Sigmoid colon (tissue), 7 donors: ENCODE data around the gene ADAMTS14. TPM values are rescaled to one million over a fixed set of nuclear protein-coding genes. Genes with fewer than 3 reads are reported as not detected.

ENCODE experiments used
- DNase-seq: peaks from one replicate; pipeline ENCODE4 v3.0.0-alpha.2; 2019
- H3K27ac ChIP-seq, 4 donors: fragments of 200-600 bp; sonication (generic); one replicate each; pipeline ENCODE4 v1.5.1; 2016 to 2019; ENCODE audit warnings: mild to moderate bottlenecking in 1 of 4
- H3K27me3 ChIP-seq, 3 donors: fragments of 200-600 bp; sonication (generic); one replicate each; pipeline ENCODE4 v1.5.1; 2019; ENCODE audit warnings: mild to moderate bottlenecking in 1 of 3
- H3K36me3 ChIP-seq, 4 donors: fragments of 200-600 bp; sonication (generic); one replicate each; pipeline ENCODE4 v1.5.1; 2016 to 2019
- H3K4me1 ChIP-seq, 4 donors: fragments of 200-600 bp; sonication (generic); one replicate each; pipeline ENCODE4 v1.5.1; 2017 to 2019
- H3K4me3 ChIP-seq, 4 donors: fragments of 200-600 bp; sonication (generic); one replicate each; pipeline ENCODE4 v1.5.1; 2017 to 2019; ENCODE audit warnings: mild to moderate bottlenecking in 2 of 4, moderate library complexity in 1 of 4
- H3K9me3 ChIP-seq, 4 donors: fragments of 200-600 bp in 3 of 4; sonication (generic) in 3 of 4; one replicate each; pipeline versions ENCODE4 v1.5.1 to v1.6.1; 2013 to 2019
- CTCF ChIP-seq, 4 experiments: fragments of 450-650 bp in 3 of 4; fragments of 200-600 bp in 1 of 4; IDR thresholded peaks; one replicate each; pipeline ENCODE4 v1.5.1; 2016 to 2019; ENCODE audit warnings: antibody characterized with exemption in 4 of 4, mild to moderate bottlenecking in 3 of 4, moderate library complexity in 2 of 4
- EP300 ChIP-seq, 4 donors: sonication (generic); formaldehyde crosslinking; IDR thresholded peaks; one replicate each; pipeline ENCODE4 v1.6.1; 2017; ENCODE audit warnings: antibody characterized with exemption in 4 of 4
- POLR2A ChIP-seq, 2 donors: fragments of 450-650 bp; IDR thresholded peaks; one replicate each; pipeline ENCODE4 v1.6.1; 2016; ENCODE audit warnings: antibody characterized with exemption in 2 of 2, mild to moderate bottlenecking in 2 of 2, moderate library complexity in 2 of 2
- POLR2AphosphoS5 ChIP-seq, 4 donors: sonication (generic); formaldehyde crosslinking; IDR thresholded peaks; one replicate each; pipeline ENCODE4 v1.6.1; 2017; ENCODE audit warnings: antibody characterized with exemption in 4 of 4
- WGBS, 2 donors: extraction: QIAGEN DNeasy Blood & Tissue Kit; methylation state at CpG; one replicate each; pipeline ENCODE4 v1.1.7; 2013; 5-methylcytosine and 5-hydroxymethylcytosine counted together
- intact Hi-C: fragments of 100-400 bp; cut with DNase I; formaldehyde crosslinking; loops from one replicate; pipeline ENCODE4 v1.15.1; 2023
- polyA plus RNA-seq, 3 donors: library from polyadenylated mRNA; stranded (reverse); fragments of 200-250 nt; gene quantifications; one replicate each; pipeline ENCODE4 v1.2.3, GENCODE V29; 2013
- total RNA-seq, 4 donors: library from RNA; depleted of rRNA; stranded (reverse); fragments of >200 nt; gene quantifications; one replicate each; pipeline ENCODE4 v1.1.0, GENCODE V29; 2016
- donor health status: healthy with polysubstance abuse.
- donor health status: Bipolar disorder and iron deficiency.
- donor health status: healthy.

ADAMTS14 gene
- total and polyA plus RNA-seq, 7 donors, result under 0.01 to 1.1 (median 0.50) TPM; not detected in 1

DNA sequence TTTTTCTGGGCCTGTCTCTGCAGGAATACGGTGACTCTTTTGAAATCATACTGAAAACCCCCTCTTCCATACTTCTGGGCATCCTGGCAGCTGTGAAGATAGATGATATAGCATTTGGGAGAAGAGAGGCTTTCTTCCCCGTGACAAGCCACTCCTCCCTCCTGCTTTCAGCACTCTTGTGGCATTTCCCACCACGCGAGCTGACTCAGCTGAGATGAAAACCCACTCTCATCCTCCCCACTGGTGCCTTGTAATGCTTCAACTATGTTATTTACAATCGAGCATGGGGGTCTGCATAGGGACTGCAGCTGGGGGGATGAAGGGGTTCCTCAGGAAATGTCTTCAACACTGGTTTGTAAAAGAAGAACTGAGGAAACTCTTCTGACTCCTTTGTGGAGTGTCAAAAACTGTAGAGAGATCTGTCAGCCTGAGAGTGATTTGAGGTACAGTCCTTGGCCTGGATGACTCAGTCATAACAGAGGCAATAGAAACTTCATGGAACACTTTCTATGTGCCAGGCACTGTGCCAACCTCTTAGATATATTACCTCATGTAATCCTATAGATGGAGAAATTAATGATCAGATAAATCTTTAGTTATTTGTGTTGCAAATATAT lies 114.6 kb downstream of the ADAMTS14 start:
- no peak overlapping the region for H3K27ac ChIP-seq
- 48 to 82% methylated on average over 5 of the region's 5 CpGs for WGBS, 2 donors
- intact Hi-C loops, result no loop called here
- no peaks in the 10 kb centered on the region for H3K9me3 ChIP-seq
- H3K4me1 ChIP-seq, result no peaks in the 10 kb centered on the region
- H3K36me3 ChIP-seq, result no peaks in the 10 kb centered on the region
- H3K4me3 ChIP-seq, result no peak overlapping the region
- TF ChIP-seq POLR2AphosphoS5 (IDR thresholded peaks at IDR 0.05) (no peak), CTCF (IDR thresholded peaks at IDR 0.05) (no peak), POLR2A (IDR thresholded peaks at IDR 0.05) (no peak), EP300 (IDR thresholded peaks at IDR 0.05) (no peak)
- DNase-seq, result no peak
- H3K27me3 ChIP-seq, result no peaks in the 10 kb centered on the region

DNA sequence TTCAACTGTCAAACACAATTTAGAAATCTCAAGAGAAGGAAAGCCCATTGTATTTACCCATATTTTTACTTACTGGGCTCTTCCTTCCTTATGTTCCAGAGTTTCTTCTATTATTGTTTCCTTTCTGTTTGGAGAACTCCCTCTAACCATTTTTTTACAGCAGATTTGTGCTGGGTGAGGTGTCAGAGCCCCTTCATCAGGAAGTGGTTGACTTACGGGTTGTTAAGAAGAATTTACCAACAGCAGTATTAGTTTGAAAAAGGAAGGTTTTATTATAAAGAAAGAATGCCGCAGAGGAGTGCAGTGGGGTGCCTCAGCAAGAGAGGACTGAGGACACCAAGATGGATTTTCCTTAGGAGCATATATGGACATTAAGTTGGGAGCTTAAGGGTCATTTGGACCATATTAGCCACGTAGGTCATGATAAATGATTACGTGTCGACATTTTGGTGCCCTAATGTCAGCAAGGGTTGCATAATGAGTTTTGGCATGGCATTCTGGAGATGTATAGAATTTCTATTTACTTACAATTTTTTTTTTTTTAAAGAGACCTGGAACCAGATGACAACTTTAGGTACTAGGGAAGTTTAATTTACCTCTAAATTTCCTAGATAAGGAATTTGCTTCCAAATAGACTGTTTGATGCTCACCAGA lies 119.2 kb downstream of the ADAMTS14 start:
- intact Hi-C loops, result no loop called here
- no peak for DNase-seq
- H3K9me3 ChIP-seq, result no peaks in the 10 kb centered on the region
- H3K27me3 ChIP-seq, result no peaks in the 10 kb centered on the region
- no peak for TF ChIP-seq CTCF (IDR thresholded peaks at IDR 0.05)
- no peak for TF ChIP-seq POLR2A (IDR thresholded peaks at IDR 0.05)
- no peak for TF ChIP-seq EP300 (IDR thresholded peaks at IDR 0.05)
- no peak for TF ChIP-seq POLR2AphosphoS5 (IDR thresholded peaks at IDR 0.05)
- no peak overlapping the region for H3K27ac ChIP-seq
- no peaks in the 10 kb centered on the region for H3K4me1 ChIP-seq
- H3K4me3 ChIP-seq, result no peak overlapping the region
- 66 to 82% methylated on average over 5 of the region's 5 CpGs for WGBS, 2 donors
- H3K36me3 ChIP-seq, result no peaks in the 10 kb centered on the region

DNA sequence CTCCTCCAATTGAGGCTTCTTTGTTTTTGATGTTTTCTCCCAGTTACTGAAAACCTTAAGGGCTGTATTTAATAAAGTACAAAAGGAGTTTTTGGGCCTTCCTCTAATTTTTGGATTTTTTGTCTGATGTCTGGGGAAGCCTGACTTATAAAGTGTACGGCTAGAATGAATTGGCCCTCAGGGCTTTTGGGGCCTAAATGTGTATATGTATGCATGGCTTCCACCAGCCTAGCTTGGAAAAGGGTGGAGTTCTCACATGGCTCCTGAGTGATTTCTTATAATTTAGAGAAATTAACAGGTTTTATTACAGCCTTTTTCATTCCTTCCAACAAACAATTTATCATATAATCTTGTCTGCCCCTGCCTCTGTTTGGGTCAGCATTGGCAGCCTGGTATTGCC lies 123.3 kb downstream of the ADAMTS14 start:
- no peaks in the 10 kb centered on the region for H3K4me1 ChIP-seq
- no peak for TF ChIP-seq POLR2A (IDR thresholded peaks at IDR 0.05)
- no peak for TF ChIP-seq EP300 (IDR thresholded peaks at IDR 0.05)
- TF ChIP-seq CTCF (IDR thresholded peaks at IDR 0.05), result no peak
- no peak for TF ChIP-seq POLR2AphosphoS5 (IDR thresholded peaks at IDR 0.05)
- peak; percentile 4 for DNase-seq
- no peaks in the 10 kb centered on the region for H3K36me3 ChIP-seq
- H3K27me3 ChIP-seq, result peaks cover 0 to 5% (median 0%) of the 10 kb centered on the region in 3 donors
- intact Hi-C loops, result no loop called here
- 98 to 100% methylated on average over 1 of the region's 1 CpG for WGBS, 2 donors
- no peak overlapping the region for H3K4me3 ChIP-seq
- no peak overlapping the region for H3K27ac ChIP-seq
- H3K9me3 ChIP-seq, result no peaks in the 10 kb centered on the region

GRCh38 chr10:70797840-70798239 lies 125.5 kb downstream of the ADAMTS14 start:
- TF ChIP-seq CTCF (IDR thresholded peaks at IDR 0.05) (no peak), POLR2A (IDR thresholded peaks at IDR 0.05) (no peak), POLR2AphosphoS5 (IDR thresholded peaks at IDR 0.05) (no peak), EP300 (IDR thresholded peaks at IDR 0.05) (no peak)
- Histone ChIP-seq H3K4me3 (no peak overlapping the region), H3K27me3 (peaks cover 0 to 5% (median 0%) of the 10 kb centered on the region in 3 donors), H3K4me1 (no peaks in the 10 kb centered on the region), H3K27ac (no peak overlapping the region), H3K36me3 (no peaks in the 10 kb centered on the region), H3K9me3 (no peaks in the 10 kb centered on the region)
- DNase-seq, result no peak
- WGBS, 2 donors, result 78 to 83% methylated on average over 7 of the region's 7 CpGs
- intact Hi-C loops, result no loop called here
